Parathyroid adenoma (tissue), 2 donors: ENCODE data around the gene LRRC63.

ENCODE experiments used
- H2AFZ ChIP-seq: fragments of 300-600 bp; sonication (generic); one replicate; pipeline ENCODE4 v1.7.0; 2017; ENCODE audit warnings: antibody characterized with exemption, mild to moderate bottlenecking
- H3K27ac ChIP-seq: fragments of 300-600 bp; sonication (generic); one replicate; pipeline ENCODE4 v1.7.0; 2017
- H3K27me3 ChIP-seq: fragments of 300-600 bp; sonication (generic); one replicate; pipeline ENCODE4 v1.7.0; 2017; ENCODE audit warnings: low read length; ENCODE audit not compliant: control insufficient read depth, insufficient read depth
- H3K36me3 ChIP-seq: fragments of 300-600 bp; sonication (generic); one replicate; pipeline ENCODE4 v1.7.0; 2017; ENCODE audit warnings: low read length; ENCODE audit not compliant: control insufficient read depth, insufficient read depth
- H3K4me1 ChIP-seq: fragments of 300-600 bp; sonication (generic); one replicate; pipeline ENCODE4 v1.7.0; 2017; ENCODE audit warnings: control low read depth
- H3K4me2 ChIP-seq: fragments of 300-600 bp; sonication (generic); one replicate; pipeline ENCODE4 v1.7.0; 2017; ENCODE audit warnings: low read length
- H3K4me3 ChIP-seq: fragments of 300-600 bp; sonication (generic); one replicate; pipeline ENCODE4 v1.7.0; 2017; ENCODE audit warnings: low read depth, low read length
- H3K79me2 ChIP-seq: fragments of 300-600 bp; sonication (generic); one replicate; pipeline ENCODE4 v1.7.0; 2017; ENCODE audit warnings: control low read depth
- H3K9ac ChIP-seq: fragments of 300-600 bp; sonication (generic); one replicate; pipeline ENCODE4 v1.7.0; 2017; ENCODE audit warnings: mild to moderate bottlenecking
- H3K9me3 ChIP-seq: fragments of 300-600 bp; sonication (generic); one replicate; pipeline ENCODE4 v1.7.0; 2017; ENCODE audit warnings: low read length; ENCODE audit not compliant: control insufficient read depth
- CTCF ChIP-seq: fragments of 300-600 bp; sonication (generic); IDR thresholded peaks from one replicate; pipeline ENCODE4 v1.7.0; 2017; ENCODE audit warnings: antibody characterized with exemption, mild to moderate bottlenecking
- donor health status: primary hyperparathyroidism.

The LRRC63 gene

GRCh38 chr13:46303742-46304385 is 92.1 kb downstream of the LRRC63 start:
- H3K27me3 ChIP-seq: no peaks in the 10 kb centered on the region
- no peak overlapping the region for H2AFZ ChIP-seq
- H3K4me2 ChIP-seq: no peak overlapping the region
- H3K4me1 ChIP-seq: no peaks in the 10 kb centered on the region
- no peaks in the 10 kb centered on the region for H3K79me2 ChIP-seq
- no peak overlapping the region for H3K4me3 ChIP-seq
- no peak overlapping the region for H3K27ac ChIP-seq
- no peaks in the 10 kb centered on the region for H3K9me3 ChIP-seq
- no peak overlapping the region for H3K9ac ChIP-seq
- H3K36me3 ChIP-seq: no peaks in the 10 kb centered on the region
- TF ChIP-seq CTCF: no peak

GRCh38 chr13:46304546-46304945 is 92.8 kb downstream of the LRRC63 start:
- Histone ChIP-seq H3K4me1 (no peaks in the 10 kb centered on the region), H3K9me3 (no peaks in the 10 kb centered on the region), H3K9ac (no peak overlapping the region), H3K36me3 (no peaks in the 10 kb centered on the region), H3K4me3 (no peak overlapping the region), H3K79me2 (no peaks in the 10 kb centered on the region), H3K27ac (no peak overlapping the region), H2AFZ (no peak overlapping the region), H3K4me2 (no peak overlapping the region), H3K27me3 (no peaks in the 10 kb centered on the region)
- no peak for TF ChIP-seq CTCF

GRCh38 chr13:46307554-46307953 is 95.8 kb downstream of the LRRC63 start:
- Histone ChIP-seq H3K4me1 (no peaks in the 10 kb centered on the region), H3K9ac (no peak overlapping the region), H3K9me3 (no peaks in the 10 kb centered on the region), H3K27ac (no peak overlapping the region), H3K27me3 (no peaks in the 10 kb centered on the region), H3K4me2 (no peak overlapping the region), H2AFZ (no peak overlapping the region), H3K79me2 (no peaks in the 10 kb centered on the region), H3K4me3 (no peak overlapping the region), H3K36me3 (no peaks in the 10 kb centered on the region)
- TF ChIP-seq CTCF: no peak

- no peak overlapping the region for H2AFZ ChIP-seq
- no peaks in the 10 kb centered on the region for H3K36me3 ChIP-seq
- no peaks in the 10 kb centered on the region for H3K27me3 ChIP-seq
- no peak overlapping the region for H3K9ac ChIP-seq
- H3K4me2 ChIP-seq: no peak overlapping the region
- H3K4me3 ChIP-seq: no peak overlapping the region
- no peak overlapping the region for H3K27ac ChIP-seq
- TF ChIP-seq CTCF: no peak
- H3K9me3 ChIP-seq: no peaks in the 10 kb centered on the region
- no peaks in the 10 kb centered on the region for H3K4me1 ChIP-seq
- no peaks in the 10 kb centered on the region for H3K79me2 ChIP-seq
Measured at GRCh38 chr13:46310066-46310465, 98.3 kb downstream of the LRRC63 start.

- Histone ChIP-seq H3K27ac (no peak overlapping the region), H3K4me3 (no peak overlapping the region), H3K27me3 (no peaks in the 10 kb centered on the region), H3K9me3 (no peaks in the 10 kb centered on the region), H3K79me2 (no peaks in the 10 kb centered on the region), H3K4me2 (no peak overlapping the region), H3K36me3 (no peaks in the 10 kb centered on the region), H3K4me1 (no peaks in the 10 kb centered on the region), H2AFZ (no peak overlapping the region), H3K9ac (no peak overlapping the region)
- no peak for TF ChIP-seq CTCF
Measured at GRCh38 chr13:46311217-46311616, 99.5 kb downstream of the LRRC63 start.
